Neutrophil (primary cell): ENCODE results near the gene PLPPR4.

Experiments used
- H3K27ac ChIP-seq: fragments of 200-600 bp; sonication (generic); 2 replicates; pipeline ENCODE4 v1.5.1; 2016; ENCODE audit warnings: mild to moderate bottlenecking, moderate library complexity
- H3K27me3 ChIP-seq: fragments of 200-600 bp; sonication (generic); 2 replicates; pipeline ENCODE4 v1.6.0; 2016; ENCODE audit warnings: mild to moderate bottlenecking
- H3K36me3 ChIP-seq: fragments of 200-600 bp; sonication (generic); 2 replicates; pipeline ENCODE4 v1.5.1; 2017
- H3K4me1 ChIP-seq, 2 experiments: fragments of 200-600 bp in 1 of 2; sonication (generic) in 1 of 2; 1 replicate in 1 of 2; 2 replicates in 1 of 2; pipeline versions ENCODE4 v1.5.1 to v1.6.1; 2013 to 2016; ENCODE audit warnings: low read depth in 1 of 2, low read length in 1 of 2, mild to moderate bottlenecking in 1 of 2, moderate library complexity in 1 of 2; ENCODE audit not compliant: control insufficient read depth in 1 of 2, insufficient read depth in 1 of 2
- H3K4me3 ChIP-seq, 2 experiments: fragments of 200-600 bp in 1 of 2; sonication (generic) in 1 of 2; 1 replicate in 1 of 2; 2 replicates in 1 of 2; pipeline ENCODE4 v1.5.1; 2013 to 2016; ENCODE audit warnings: low read depth in 1 of 2, low read length in 1 of 2, mild to moderate bottlenecking in 1 of 2, moderate library complexity in 1 of 2
- H3K9me3 ChIP-seq: fragments of 200-600 bp; sonication (generic); 2 replicates; pipeline ENCODE4 v1.5.1; 2016
- CTCF ChIP-seq: fragments of 200-600 bp; sonication (generic); IDR thresholded peaks from 2 replicates; pipeline ENCODE4 v1.5.1; 2016; ENCODE audit warnings: antibody characterized with exemption

Gene PLPPR4

GRCh38 chr1:99227056-99227897 is 37.0 kb upstream of the PLPPR4 start:
- Histone ChIP-seq H3K27ac (no peak overlapping the region), H3K9me3 (no peaks in the 10 kb centered on the region), H3K27me3 (peaks cover 3% of the 10 kb centered on the region), H3K4me1 (no peaks in the 10 kb centered on the region), H3K36me3 (no peaks in the 10 kb centered on the region), H3K4me3 (no peak overlapping the region)
- TF ChIP-seq CTCF, result no peak

GRCh38 chr1:99228153-99228552 is 36.1 kb upstream of the PLPPR4 start:
- H3K9me3 ChIP-seq, result no peaks in the 10 kb centered on the region
- TF ChIP-seq CTCF, result no peak
- H3K27me3 ChIP-seq, result peaks cover 3% of the 10 kb centered on the region
- H3K27ac ChIP-seq, result no peak overlapping the region
- no peak overlapping the region for H3K4me3 ChIP-seq
- H3K36me3 ChIP-seq, result no peaks in the 10 kb centered on the region
- H3K4me1 ChIP-seq, result no peaks in the 10 kb centered on the region

GRCh38 chr1:99229122-99229521 is 35.2 kb upstream of the PLPPR4 start:
- no peaks in the 10 kb centered on the region for H3K4me1 ChIP-seq
- TF ChIP-seq CTCF, result no peak
- no peak overlapping the region for H3K4me3 ChIP-seq
- H3K9me3 ChIP-seq, result no peaks in the 10 kb centered on the region
- no peak overlapping the region for H3K27ac ChIP-seq
- peaks cover 3% of the 10 kb centered on the region for H3K27me3 ChIP-seq
- no peaks in the 10 kb centered on the region for H3K36me3 ChIP-seq

- no peak for TF ChIP-seq CTCF
- Histone ChIP-seq H3K9me3 (no peaks in the 10 kb centered on the region), H3K27me3 (peaks cover 3% of the 10 kb centered on the region), H3K4me3 (no peak overlapping the region), H3K27ac (no peak overlapping the region), H3K4me1 (no peaks in the 10 kb centered on the region), H3K36me3 (no peaks in the 10 kb centered on the region)
These were observed 33.6 kb upstream of the PLPPR4 start for GRCh38 chr1:99230695-99231094.

- H3K9me3 ChIP-seq, result no peaks in the 10 kb centered on the region
- TF ChIP-seq CTCF, result no peak
These were observed 32.1 kb upstream of the PLPPR4 start for GRCh38 chr1:99232172-99232571.

More at GRCh38 chr1:99232172-99232571, 32.1 kb upstream of the PLPPR4 start:
- peaks cover 7 to 10% of the 10 kb centered on the region in 2 experiments for H3K4me1 ChIP-seq
- H3K4me3 ChIP-seq, result no peak overlapping the region
- H3K27ac ChIP-seq, result no peak overlapping the region
- H3K36me3 ChIP-seq, result no peaks in the 10 kb centered on the region
- H3K27me3 ChIP-seq, result peaks cover 3% of the 10 kb centered on the region
